ENCODE measurements around the gene LAMC2. TPM values are rescaled to one million over a fixed set of nuclear protein-coding genes. Genes with fewer than 3 reads are reported as not detected.

LAMC2 gene
- polyA plus RNA-seq, 1 donor, result 33.4 TPM

GRCh38 chr1:183206538-183207122, 20.6 kb downstream of the LAMC2 start:
- WGBS (ENCODE audit: insufficient coverage, low lambda C conversion rate), result no CpG with 5 or more reads among the region's 6 CpGs
- DNase-seq, result no peak
- no peak overlapping the region for H3K27ac ChIP-seq (ENCODE audit: low read length)

GRCh38 chr1:183209533-183210158, 23.6 kb downstream of the LAMC2 start:
- no peak overlapping the region for H3K27ac ChIP-seq (ENCODE audit: low read length)
- DNase-seq, result peak in 1 of 2 donors; percentile 33
- H3K4me1 ChIP-seq (ENCODE audit: control insufficient read depth, insufficient read depth, low read length), result no peaks in the 10 kb centered on the region
- H3K9me3 ChIP-seq (ENCODE audit: control insufficient read depth, low read depth, low read length), result no peaks in the 10 kb centered on the region
- peaks cover 18% of the 10 kb centered on the region for H3K36me3 ChIP-seq (ENCODE audit: control insufficient read depth, insufficient read depth, low read length)
- H3K27me3 ChIP-seq (ENCODE audit: control insufficient read depth, insufficient read depth, low read length), result no peaks in the 10 kb centered on the region
- no peak overlapping the region for H3K4me3 ChIP-seq (ENCODE audit: low read length)

More at GRCh38 chr1:183206538-183207122, 20.6 kb downstream of the LAMC2 start:
- Histone ChIP-seq H3K27me3 (ENCODE audit: control insufficient read depth, insufficient read depth, low read length) (no peaks in the 10 kb centered on the region), H3K36me3 (ENCODE audit: control insufficient read depth, insufficient read depth, low read length) (peaks cover 11% of the 10 kb centered on the region), H3K9me3 (ENCODE audit: control insufficient read depth, low read depth, low read length) (no peaks in the 10 kb centered on the region), H3K4me3 (ENCODE audit: low read length) (no peak overlapping the region), H3K4me1 (ENCODE audit: control insufficient read depth, insufficient read depth, low read length) (no peaks in the 10 kb centered on the region)

DNA sequence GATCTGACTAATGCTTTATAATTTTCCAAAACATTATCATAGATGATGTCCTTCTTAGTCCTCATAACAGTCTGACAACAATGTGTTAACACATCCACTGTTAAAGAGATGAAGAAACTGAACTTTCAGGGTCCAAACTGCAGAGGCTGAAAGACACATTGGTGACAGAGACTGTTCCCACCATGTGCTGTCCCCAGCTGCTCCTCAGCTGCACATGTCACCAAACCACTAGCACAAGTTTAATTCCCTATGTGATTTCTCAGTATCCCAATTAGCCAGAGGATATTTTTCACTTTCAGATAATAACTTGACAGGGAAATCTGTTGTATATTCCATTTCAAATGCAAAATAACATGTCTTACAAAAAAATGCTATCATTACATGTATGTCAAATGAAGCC, 24.6 kb downstream of the LAMC2 start:
- Histone ChIP-seq H3K27ac (ENCODE audit: low read length) (no peak overlapping the region), H3K9me3 (ENCODE audit: control insufficient read depth, low read depth, low read length) (no peaks in the 10 kb centered on the region), H3K4me1 (ENCODE audit: control insufficient read depth, insufficient read depth, low read length) (no peaks in the 10 kb centered on the region), H3K27me3 (ENCODE audit: control insufficient read depth, insufficient read depth, low read length) (no peaks in the 10 kb centered on the region), H3K36me3 (ENCODE audit: control insufficient read depth, insufficient read depth, low read length) (peaks cover 28% of the 10 kb centered on the region), H3K4me3 (ENCODE audit: low read length) (no peak overlapping the region)
- no peak for DNase-seq

DNA sequence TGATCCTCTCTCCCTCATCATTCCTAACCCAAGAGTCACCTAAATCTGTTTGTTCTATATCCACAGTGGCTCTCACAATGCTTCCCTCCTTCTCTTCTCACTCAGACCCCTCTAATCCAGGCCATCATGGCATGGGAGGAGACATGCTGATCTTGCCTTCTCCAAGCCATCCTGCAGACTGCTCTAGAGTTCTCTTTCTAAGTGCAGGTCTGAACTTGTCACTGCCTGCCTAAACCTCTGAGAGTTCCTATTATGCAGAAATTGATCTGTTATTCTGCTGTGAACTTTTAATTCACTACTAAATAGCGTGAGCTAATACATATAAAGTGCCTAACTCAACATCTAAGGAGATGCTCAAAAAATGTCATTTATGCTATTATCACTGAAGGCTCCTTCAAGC, 26.8 kb downstream of the LAMC2 start:
- Histone ChIP-seq H3K36me3 (ENCODE audit: control insufficient read depth, insufficient read depth, low read length) (peaks cover 41% of the 10 kb centered on the region), H3K9me3 (ENCODE audit: control insufficient read depth, low read depth, low read length) (no peaks in the 10 kb centered on the region), H3K4me3 (ENCODE audit: low read length) (no peak overlapping the region), H3K27ac (ENCODE audit: low read length) (no peak overlapping the region), H3K4me1 (ENCODE audit: control insufficient read depth, insufficient read depth, low read length) (no peaks in the 10 kb centered on the region), H3K27me3 (ENCODE audit: control insufficient read depth, insufficient read depth, low read length) (no peaks in the 10 kb centered on the region)
- WGBS (ENCODE audit: insufficient coverage, low lambda C conversion rate), result no CpG with 5 or more reads among the region's 1 CpG
- no peak for DNase-seq

GRCh38 chr1:183214021-183214970, 28.2 kb downstream of the LAMC2 start:
- Histone ChIP-seq H3K27me3 (ENCODE audit: control insufficient read depth, insufficient read depth, low read length) (no peaks in the 10 kb centered on the region), H3K4me1 (ENCODE audit: control insufficient read depth, insufficient read depth, low read length) (no peaks in the 10 kb centered on the region), H3K36me3 (ENCODE audit: control insufficient read depth, insufficient read depth, low read length) (peaks cover 51% of the 10 kb centered on the region), H3K9me3 (ENCODE audit: control insufficient read depth, low read depth, low read length) (no peaks in the 10 kb centered on the region), H3K4me3 (ENCODE audit: low read length) (no peak overlapping the region), H3K27ac (ENCODE audit: low read length) (no peak overlapping the region)
- DNase-seq, result no peak
- no CpG with 5 or more reads among the region's 5 CpGs for WGBS (ENCODE audit: insufficient coverage, low lambda C conversion rate)

- Histone ChIP-seq H3K27me3 (ENCODE audit: control insufficient read depth, insufficient read depth, low read length) (no peaks in the 10 kb centered on the region), H3K4me1 (ENCODE audit: control insufficient read depth, insufficient read depth, low read length) (no peaks in the 10 kb centered on the region), H3K27ac (ENCODE audit: low read length) (no peak overlapping the region), H3K9me3 (ENCODE audit: control insufficient read depth, low read depth, low read length) (no peaks in the 10 kb centered on the region), H3K4me3 (ENCODE audit: low read length) (no peak overlapping the region), H3K36me3 (ENCODE audit: control insufficient read depth, insufficient read depth, low read length) (peaks cover 52% of the 10 kb centered on the region)
- DNase-seq, result no peak
- 75% methylated on average over 4 of the region's 13 CpGs for WGBS (ENCODE audit: insufficient coverage, low lambda C conversion rate)
These were observed 29.1 kb downstream of the LAMC2 start for GRCh38 chr1:183215076-183215720.

DNA sequence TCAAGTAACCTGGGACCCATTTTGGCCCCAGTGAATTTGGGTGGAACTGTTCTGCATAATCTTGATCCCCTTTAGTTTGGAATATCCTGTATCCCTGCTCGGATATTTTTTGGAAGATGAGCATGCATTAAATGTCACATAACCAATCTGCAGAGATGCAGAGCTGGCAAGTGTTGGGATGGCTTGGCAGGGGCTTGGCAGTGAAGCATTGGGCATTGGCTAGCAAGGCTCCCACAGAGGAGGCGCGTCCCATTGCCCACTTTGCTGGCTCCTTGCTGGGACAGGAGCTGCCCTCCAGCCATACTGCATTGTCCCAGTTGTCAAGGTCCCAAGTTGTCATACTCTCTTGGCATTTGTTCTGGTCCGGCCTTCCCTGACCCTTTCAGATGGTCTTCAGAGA, 29.9 kb downstream of the LAMC2 start:
- Histone ChIP-seq H3K27me3 (ENCODE audit: control insufficient read depth, insufficient read depth, low read length) (no peaks in the 10 kb centered on the region), H3K27ac (ENCODE audit: low read length) (no peak overlapping the region), H3K9me3 (ENCODE audit: control insufficient read depth, low read depth, low read length) (no peaks in the 10 kb centered on the region), H3K4me3 (ENCODE audit: low read length) (no peak overlapping the region), H3K36me3 (ENCODE audit: control insufficient read depth, insufficient read depth, low read length) (peaks cover 54% of the 10 kb centered on the region), H3K4me1 (ENCODE audit: control insufficient read depth, insufficient read depth, low read length) (no peaks in the 10 kb centered on the region)
- no peak for DNase-seq
- WGBS (ENCODE audit: insufficient coverage, low lambda C conversion rate), result no CpG with 5 or more reads among the region's 4 CpGs

- peaks cover 65% of the 10 kb centered on the region for H3K36me3 ChIP-seq (ENCODE audit: control insufficient read depth, insufficient read depth, low read length)
- H3K27me3 ChIP-seq (ENCODE audit: control insufficient read depth, insufficient read depth, low read length), result no peaks in the 10 kb centered on the region
- H3K9me3 ChIP-seq (ENCODE audit: control insufficient read depth, low read depth, low read length), result no peaks in the 10 kb centered on the region
- no peak for DNase-seq
- peak overlapping the region; percentile 50 for H3K27ac ChIP-seq (ENCODE audit: low read length)
- no peaks in the 10 kb centered on the region for H3K4me1 ChIP-seq (ENCODE audit: control insufficient read depth, insufficient read depth, low read length)
- H3K4me3 ChIP-seq (ENCODE audit: low read length), result no peak overlapping the region
- 80% methylated on average over 2 of the region's 14 CpGs for WGBS (ENCODE audit: insufficient coverage, low lambda C conversion rate)
These were observed 32.1 kb downstream of the LAMC2 start for GRCh38 chr1:183218027-183218618.

- Histone ChIP-seq H3K4me3 (ENCODE audit: low read length) (no peak overlapping the region), H3K9me3 (ENCODE audit: control insufficient read depth, low read depth, low read length) (no peaks in the 10 kb centered on the region), H3K4me1 (ENCODE audit: control insufficient read depth, insufficient read depth, low read length) (no peaks in the 10 kb centered on the region), H3K27ac (ENCODE audit: low read length) (peak overlapping the region; percentile 50), H3K36me3 (ENCODE audit: control insufficient read depth, insufficient read depth, low read length) (peaks cover 68% of the 10 kb centered on the region), H3K27me3 (ENCODE audit: control insufficient read depth, insufficient read depth, low read length) (no peaks in the 10 kb centered on the region)
- DNase-seq, result peak in 1 of 2 donors; percentile 32
- 100% methylated on average over 2 of the region's 5 CpGs for WGBS (ENCODE audit: insufficient coverage, low lambda C conversion rate)
These were observed 33.0 kb downstream of the LAMC2 start for GRCh38 chr1:183218971-183219615.

DNA sequence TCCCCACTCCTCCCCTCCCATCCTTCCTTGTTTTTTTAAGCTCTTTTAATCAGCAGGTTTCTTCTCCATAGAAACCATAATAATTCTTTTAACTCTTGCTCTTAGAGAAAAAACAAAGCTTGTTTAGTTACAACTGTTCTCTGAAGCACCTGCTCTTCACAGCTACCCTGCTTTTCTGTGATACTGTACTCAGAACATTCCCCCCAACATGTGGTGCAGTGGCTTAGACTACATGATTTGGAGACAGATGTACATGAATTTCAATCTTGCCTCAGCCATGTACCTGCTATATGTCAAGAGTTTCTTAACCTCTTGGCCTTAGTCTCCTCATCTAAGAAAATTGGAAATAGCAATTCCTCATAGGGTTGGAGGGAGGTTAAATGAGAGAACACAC, 33.5 kb downstream of the LAMC2 start:
- H3K27ac ChIP-seq (ENCODE audit: low read length), result peak overlapping the region; percentile 27
- no peak overlapping the region for H3K4me3 ChIP-seq (ENCODE audit: low read length)
- peaks cover 63% of the 10 kb centered on the region for H3K36me3 ChIP-seq (ENCODE audit: control insufficient read depth, insufficient read depth, low read length)
- no peaks in the 10 kb centered on the region for H3K9me3 ChIP-seq (ENCODE audit: control insufficient read depth, low read depth, low read length)
- H3K4me1 ChIP-seq (ENCODE audit: control insufficient read depth, insufficient read depth, low read length), result no peaks in the 10 kb centered on the region
- DNase-seq, result no peak
- H3K27me3 ChIP-seq (ENCODE audit: control insufficient read depth, insufficient read depth, low read length), result no peaks in the 10 kb centered on the region
